ENCODE data around the gene PADI6.

The PADI6 gene

DNA sequence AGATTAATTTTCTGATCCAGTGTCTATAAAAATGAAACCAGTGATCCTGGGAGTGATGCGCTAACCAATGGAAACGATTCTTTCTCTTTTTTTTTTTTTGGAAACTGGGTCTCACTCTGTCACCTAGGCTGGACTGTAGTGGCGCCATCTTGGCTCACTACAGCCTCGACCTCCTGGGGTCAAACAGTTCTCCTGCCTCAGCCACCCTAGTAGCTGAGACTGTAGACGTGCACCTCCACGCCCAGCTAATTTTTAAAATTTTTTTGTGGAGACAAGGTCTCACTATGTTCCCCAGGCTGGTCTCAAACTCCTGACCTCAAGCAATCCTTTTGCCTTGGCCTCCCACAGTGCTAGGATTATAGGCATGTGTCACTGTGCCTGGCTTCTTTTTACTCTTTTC is 70.8 kb downstream of the PADI6 start:
- no peak overlapping the region for H3K4me3 ChIP-seq (replicated peaks; ENCODE audit: low read depth, low read length)
- no peak for DNase-seq (ENCODE audit: extremely low read depth, low read depth)

DNA sequence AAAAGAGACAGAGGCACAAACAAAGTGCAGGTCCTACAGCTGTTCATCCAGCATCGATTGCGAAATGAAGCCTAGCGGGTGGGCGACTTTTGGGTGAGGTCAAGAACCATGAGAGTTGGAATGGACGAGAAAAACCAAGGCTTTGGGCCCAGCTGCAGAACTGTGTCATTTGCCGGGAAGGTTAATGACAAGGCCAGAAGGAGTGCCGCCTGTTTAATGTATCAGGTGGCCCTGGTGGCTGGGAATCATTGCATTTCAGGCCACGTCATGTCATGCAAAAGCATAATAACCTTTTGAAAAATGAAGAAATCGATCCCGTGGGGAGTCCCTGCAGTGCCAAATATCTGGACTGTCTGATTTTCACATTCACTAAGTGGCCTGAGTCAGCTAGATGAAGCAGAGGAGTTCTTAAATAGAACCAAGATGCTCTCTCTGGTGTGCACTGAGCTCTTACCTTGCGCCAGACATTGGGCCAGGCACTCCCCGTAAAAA is 75.6 kb downstream of the PADI6 start:
- TF ChIP-seq, protein P1, sequence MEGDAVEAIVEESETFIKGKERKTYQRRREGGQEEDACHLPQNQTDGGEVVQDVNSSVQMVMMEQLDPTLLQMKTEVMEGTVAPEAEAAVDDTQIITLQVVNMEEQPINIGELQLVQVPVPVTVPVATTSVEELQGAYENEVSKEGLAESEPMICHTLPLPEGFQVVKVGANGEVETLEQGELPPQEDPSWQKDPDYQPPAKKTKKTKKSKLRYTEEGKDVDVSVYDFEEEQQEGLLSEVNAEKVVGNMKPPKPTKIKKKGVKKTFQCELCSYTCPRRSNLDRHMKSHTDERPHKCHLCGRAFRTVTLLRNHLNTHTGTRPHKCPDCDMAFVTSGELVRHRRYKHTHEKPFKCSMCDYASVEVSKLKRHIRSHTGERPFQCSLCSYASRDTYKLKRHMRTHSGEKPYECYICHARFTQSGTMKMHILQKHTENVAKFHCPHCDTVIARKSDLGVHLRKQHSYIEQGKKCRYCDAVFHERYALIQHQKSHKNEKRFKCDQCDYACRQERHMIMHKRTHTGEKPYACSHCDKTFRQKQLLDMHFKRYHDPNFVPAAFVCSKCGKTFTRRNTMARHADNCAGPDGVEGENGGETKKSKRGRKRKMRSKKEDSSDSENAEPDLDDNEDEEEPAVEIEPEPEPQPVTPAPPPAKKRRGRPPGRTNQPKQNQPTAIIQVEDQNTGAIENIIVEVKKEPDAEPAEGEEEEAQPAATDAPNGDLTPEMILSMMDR (IDR thresholded peaks at IDR 0.05; ENCODE audit: low read depth, low read length, missing control alignments): no peak
- no peak overlapping the region for H3K4me3 ChIP-seq (replicated peaks; ENCODE audit: low read depth, low read length)
- no peak for DNase-seq (ENCODE audit: extremely low read depth, low read depth)

More for the DNA sequence above, 70.8 kb downstream of the PADI6 start:
- TF ChIP-seq, protein P1 (IDR thresholded peaks at IDR 0.05; ENCODE audit: low read depth, low read length, missing control alignments): no peak

All from HFF-Myc (cell line).